ENCODE results near the gene CD37.

CD37 gene

DNA sequence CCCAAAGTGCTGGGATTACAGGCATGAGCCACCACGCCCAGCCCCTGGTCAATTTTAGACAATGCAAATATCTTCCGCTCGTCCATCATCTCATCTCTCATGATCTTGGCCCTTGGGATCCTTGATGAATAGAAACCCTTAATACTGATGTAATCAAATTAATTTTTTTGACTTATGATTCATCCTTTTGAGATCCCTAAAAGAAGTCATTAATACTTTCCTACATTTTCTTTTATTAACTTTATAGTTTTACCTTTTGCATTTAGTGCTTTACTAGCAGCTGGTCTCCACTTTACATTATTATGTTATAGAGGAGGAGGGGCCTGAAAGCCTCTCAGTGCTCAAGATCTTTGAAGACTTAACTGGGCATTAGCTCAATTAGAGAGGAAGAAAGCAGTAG lies 45.2 kb downstream of the CD37 start:
- no peaks in the 10 kb centered on the region for H3K4me1 ChIP-seq (ENCODE audit: control insufficient read depth, insufficient read depth, low read length)
- no peak overlapping the region for H3K27ac ChIP-seq (ENCODE audit: insufficient read depth, low read depth, low read length, poor library complexity, severe bottlenecking)
- WGBS, 2 experiments: 90 to 97% methylated on average over 3 of the region's 3 CpGs
- H3K9me3 ChIP-seq (ENCODE audit: control insufficient read depth, low read length): no peaks in the 10 kb centered on the region
- no peaks in the 10 kb centered on the region for H3K36me3 ChIP-seq (ENCODE audit: control insufficient read depth, insufficient read depth, low read length)
- H3K4me3 ChIP-seq (ENCODE audit: insufficient read depth, low read depth, low read length): no peak overlapping the region
- no peaks in the 10 kb centered on the region for H3K27me3 ChIP-seq (ENCODE audit: control insufficient read depth, insufficient read depth, low read length, poor library complexity, severe bottlenecking)

DNA sequence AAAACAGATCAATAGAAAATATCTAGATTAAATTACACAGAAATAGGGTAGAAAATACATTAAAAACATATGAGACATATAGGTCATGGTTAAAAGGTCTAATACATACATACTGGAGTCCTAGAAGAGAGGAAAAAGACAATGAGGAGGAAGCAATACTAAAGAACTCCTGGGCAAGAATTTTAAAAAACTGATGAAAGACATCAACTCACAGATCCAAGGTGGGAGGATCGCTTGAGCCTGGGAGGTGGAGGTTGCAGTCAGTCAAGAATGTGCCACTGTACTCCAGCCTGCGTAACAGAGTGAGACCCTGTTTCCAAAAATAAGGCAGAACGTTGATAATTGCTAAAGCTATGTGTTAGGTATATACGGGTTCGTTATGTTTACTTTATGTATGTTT lies 47.4 kb downstream of the CD37 start:
- Histone ChIP-seq H3K27me3 (ENCODE audit: control insufficient read depth, insufficient read depth, low read length, poor library complexity, severe bottlenecking) (no peaks in the 10 kb centered on the region), H3K9me3 (ENCODE audit: control insufficient read depth, low read length) (no peaks in the 10 kb centered on the region), H3K27ac (ENCODE audit: insufficient read depth, low read depth, low read length, poor library complexity, severe bottlenecking) (no peak overlapping the region), H3K36me3 (ENCODE audit: control insufficient read depth, insufficient read depth, low read length) (no peaks in the 10 kb centered on the region), H3K4me1 (ENCODE audit: control insufficient read depth, insufficient read depth, low read length) (no peaks in the 10 kb centered on the region), H3K4me3 (ENCODE audit: insufficient read depth, low read depth, low read length) (no peak overlapping the region)
- WGBS, 2 experiments: 82 to 91% methylated on average over 5 of the region's 5 CpGs

DNA sequence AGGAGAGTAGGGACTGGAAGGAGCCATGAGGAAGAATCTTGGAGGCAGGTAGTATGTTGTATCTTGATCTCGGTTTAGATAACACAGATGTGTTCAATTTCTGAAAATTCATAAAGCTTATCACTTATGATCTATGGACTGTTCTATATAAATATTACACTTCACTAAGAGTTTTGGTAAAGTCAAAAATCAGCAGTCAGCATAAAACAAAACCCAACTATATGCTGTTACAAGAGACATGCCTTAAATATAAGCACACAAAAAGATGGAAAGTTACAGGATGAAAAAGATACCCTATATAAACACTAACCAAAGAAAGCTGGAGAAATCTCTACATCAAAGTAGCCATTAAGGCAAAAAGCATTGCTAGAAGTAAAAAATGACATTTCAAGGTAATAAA lies 48.4 kb downstream of the CD37 start:
- 100% methylated on average over 1 of the region's 1 CpG; no CpG with 5 or more reads in 1 of the 2 experiments for WGBS, 2 experiments
- no peaks in the 10 kb centered on the region for H3K36me3 ChIP-seq (ENCODE audit: control insufficient read depth, insufficient read depth, low read length)
- no peaks in the 10 kb centered on the region for H3K9me3 ChIP-seq (ENCODE audit: control insufficient read depth, low read length)
- no peaks in the 10 kb centered on the region for H3K4me1 ChIP-seq (ENCODE audit: control insufficient read depth, insufficient read depth, low read length)
- H3K27me3 ChIP-seq (ENCODE audit: control insufficient read depth, insufficient read depth, low read length, poor library complexity, severe bottlenecking): no peaks in the 10 kb centered on the region
- no peak overlapping the region for H3K27ac ChIP-seq (ENCODE audit: insufficient read depth, low read depth, low read length, poor library complexity, severe bottlenecking)
- H3K4me3 ChIP-seq (ENCODE audit: insufficient read depth, low read depth, low read length): no peak overlapping the region

DNA sequence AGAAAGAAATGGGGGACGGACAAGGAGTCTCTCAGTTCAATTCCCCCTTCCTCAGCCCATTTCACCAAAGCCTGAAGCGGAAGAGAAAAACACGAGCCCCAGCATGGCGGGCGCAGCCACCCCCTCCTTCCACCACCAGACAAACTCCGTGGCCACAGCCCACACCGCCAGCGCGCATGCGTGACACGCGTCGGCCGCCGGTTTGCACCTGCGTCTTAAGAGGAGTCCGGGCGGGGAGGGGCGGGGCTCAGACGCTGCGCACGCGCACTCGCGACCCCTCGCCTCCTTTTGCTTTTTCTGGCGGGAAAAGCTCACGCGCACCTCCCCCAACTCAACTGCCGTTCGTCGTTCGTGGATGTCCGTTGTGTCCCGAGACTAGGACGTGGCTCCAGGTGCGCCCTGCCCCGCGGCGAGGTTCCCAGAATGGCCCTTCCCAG lies 52.7 kb downstream of the CD37 start, which contains the start of gene KASH5:
Gene KASH5, plus strand, starts transcription at position 314 of the 437 bp plus-strand sequence. CDS start 2,635 bp downstream, outside the sequence.
- H3K4me3 ChIP-seq (ENCODE audit: insufficient read depth, low read depth, low read length): no peak within 1 kb of the TSS
- no peaks in the 10 kb centered on the region for H3K36me3 ChIP-seq (ENCODE audit: control insufficient read depth, insufficient read depth, low read length)
- WGBS, 2 experiments: 94% methylated on average over 40 of the region's 40 CpGs
- no peaks in the 10 kb centered on the region for H3K9me3 ChIP-seq (ENCODE audit: control insufficient read depth, low read length)
- no peaks in the 10 kb centered on the region for H3K27me3 ChIP-seq (ENCODE audit: control insufficient read depth, insufficient read depth, low read length, poor library complexity, severe bottlenecking)
- peaks cover 3% of the 10 kb centered on the region for H3K4me1 ChIP-seq (ENCODE audit: control insufficient read depth, insufficient read depth, low read length)
- H3K27ac ChIP-seq (ENCODE audit: insufficient read depth, low read depth, low read length, poor library complexity, severe bottlenecking): no peak within 1 kb of the TSS

DNA sequence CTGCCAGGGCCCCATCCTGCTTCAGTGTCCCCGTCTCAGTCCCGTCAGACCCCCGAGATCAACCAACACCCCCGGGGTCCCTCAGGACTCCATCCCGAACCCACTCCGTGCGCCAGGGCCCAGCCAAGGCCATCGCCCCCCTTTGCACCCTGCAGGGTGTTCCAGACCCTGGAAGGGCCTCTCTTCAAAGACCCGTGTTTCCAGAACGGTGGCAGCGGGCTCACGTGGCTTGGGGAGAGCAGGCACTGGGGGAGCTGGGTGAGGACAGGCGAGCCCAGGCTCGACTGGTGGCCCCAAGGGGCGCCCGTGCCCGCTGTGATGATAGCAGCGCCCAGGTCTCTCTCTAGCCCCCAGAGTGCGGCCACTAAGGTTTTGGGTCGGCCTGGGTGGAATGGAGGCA lies 54.2 kb downstream of the CD37 start:
- H3K4me3 ChIP-seq (ENCODE audit: insufficient read depth, low read depth, low read length): no peak overlapping the region
- no peak overlapping the region for H3K27ac ChIP-seq (ENCODE audit: insufficient read depth, low read depth, low read length, poor library complexity, severe bottlenecking)
- H3K27me3 ChIP-seq (ENCODE audit: control insufficient read depth, insufficient read depth, low read length, poor library complexity, severe bottlenecking): no peaks in the 10 kb centered on the region
- H3K36me3 ChIP-seq (ENCODE audit: control insufficient read depth, insufficient read depth, low read length): no peaks in the 10 kb centered on the region
- 92 to 94% methylated on average over 20 of the region's 20 CpGs for WGBS, 2 experiments
- no peaks in the 10 kb centered on the region for H3K9me3 ChIP-seq (ENCODE audit: control insufficient read depth, low read length)
- H3K4me1 ChIP-seq (ENCODE audit: control insufficient read depth, insufficient read depth, low read length): peaks cover 7% of the 10 kb centered on the region
